ENCODE results near the gene RCBTB2.

DNA sequence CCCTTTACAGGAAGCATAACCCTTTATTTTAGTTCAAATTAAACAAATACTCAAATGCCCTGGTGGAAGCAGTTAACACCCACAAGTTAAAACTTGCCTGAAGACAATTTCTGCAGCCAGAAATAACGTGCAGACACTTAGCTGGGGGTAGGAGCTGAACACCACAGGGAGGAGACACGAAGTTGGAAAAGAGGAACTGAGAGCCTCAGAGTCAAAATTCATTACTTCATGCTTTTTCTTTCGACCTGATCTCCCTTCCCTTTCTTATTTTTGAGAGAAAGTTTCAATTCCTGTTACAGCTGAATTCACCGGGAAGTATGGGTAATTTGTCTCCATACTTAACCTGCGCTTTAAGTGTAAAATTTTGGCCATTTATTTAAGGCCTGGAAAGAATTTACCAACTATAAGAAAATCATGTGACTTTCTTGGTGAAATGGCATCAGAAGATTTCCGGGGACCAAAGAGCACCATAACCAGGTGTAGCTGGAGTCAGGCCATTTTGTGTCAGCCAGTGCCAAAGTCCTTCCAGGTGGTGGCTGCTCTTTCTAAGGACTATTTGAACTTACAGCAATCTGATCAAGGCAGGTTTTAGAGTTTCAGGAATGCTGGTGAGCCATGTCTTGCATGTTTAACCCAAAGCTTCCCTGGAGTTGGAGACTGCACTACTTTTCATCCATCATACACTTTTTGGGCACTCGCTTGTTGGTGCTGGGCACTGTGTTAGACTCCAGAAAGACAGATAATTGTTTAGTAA is 46.5 kb upstream of the RCBTB2 start:
- TF ChIP-seq, protein P1, sequence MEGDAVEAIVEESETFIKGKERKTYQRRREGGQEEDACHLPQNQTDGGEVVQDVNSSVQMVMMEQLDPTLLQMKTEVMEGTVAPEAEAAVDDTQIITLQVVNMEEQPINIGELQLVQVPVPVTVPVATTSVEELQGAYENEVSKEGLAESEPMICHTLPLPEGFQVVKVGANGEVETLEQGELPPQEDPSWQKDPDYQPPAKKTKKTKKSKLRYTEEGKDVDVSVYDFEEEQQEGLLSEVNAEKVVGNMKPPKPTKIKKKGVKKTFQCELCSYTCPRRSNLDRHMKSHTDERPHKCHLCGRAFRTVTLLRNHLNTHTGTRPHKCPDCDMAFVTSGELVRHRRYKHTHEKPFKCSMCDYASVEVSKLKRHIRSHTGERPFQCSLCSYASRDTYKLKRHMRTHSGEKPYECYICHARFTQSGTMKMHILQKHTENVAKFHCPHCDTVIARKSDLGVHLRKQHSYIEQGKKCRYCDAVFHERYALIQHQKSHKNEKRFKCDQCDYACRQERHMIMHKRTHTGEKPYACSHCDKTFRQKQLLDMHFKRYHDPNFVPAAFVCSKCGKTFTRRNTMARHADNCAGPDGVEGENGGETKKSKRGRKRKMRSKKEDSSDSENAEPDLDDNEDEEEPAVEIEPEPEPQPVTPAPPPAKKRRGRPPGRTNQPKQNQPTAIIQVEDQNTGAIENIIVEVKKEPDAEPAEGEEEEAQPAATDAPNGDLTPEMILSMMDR (IDR thresholded peaks at IDR 0.05 in 8 of 11, conservative IDR thresholded peaks at IDR 0.05 in 3 of 11): peak in 1 of 11 experiments; percentile 10
- TF ChIP-seq POLR2AphosphoS5 (IDR thresholded peaks at IDR 0.05) (peak in 1 of 3 donors; percentile 13), POLR2A (IDR thresholded peaks at IDR 0.05) (no peak)

Data from spleen (tissue), 7 donors.